PC-3 (cell line): ENCODE results near the gene MAGEF1. TPM values are rescaled to one million over a fixed set of nuclear protein-coding genes. Genes with fewer than 3 reads are reported as not detected.
A peak's percentile ranks its signal among the peaks of the same experiment; 100 is the strongest.

Experiments used
- ATAC-seq: fragments of 200-7000 bp; cut with Tn5 transposase; 2 replicates; pipeline ENCODE4 v1.9.1; 2020; ENCODE audit warnings: mild to moderate bottlenecking, moderate library complexity
- BruUV-seq: library from RNA; stranded (reverse); fragments of 400-500 nt; replicated peaks from 2 replicates; lab custom pipeline; 2021; lab: Mats Ljungman, UMichigan
- CTCF ChIA-PET: fragments of 300-600 bp; sonication (Branson Sonifier 250); formaldehyde crosslinking; loops from one replicate; lab custom pipeline; 2022; ENCODE audit warnings: antibody characterized with exemption; lab: Charles Lee
- POLR2A ChIA-PET: fragments of 300-600 bp; sonication (Branson Sonifier 250); formaldehyde crosslinking; loops from one replicate; lab custom pipeline; 2022; ENCODE audit warnings: antibody characterized with exemption; ENCODE audit not compliant: unreplicated experiment; lab: Charles Lee
- DNase-seq: peaks from one replicate; pipeline ENCODE4 v3.0.0-alpha.2; 2015
- H2AFZ ChIP-seq: fragments of 300-600 bp; sonication (generic); 2 replicates; pipeline ENCODE4 v1.6.0; 2016; ENCODE audit warnings: antibody characterized with exemption, low read length
- H3F3A ChIP-seq: fragments of 300-600 bp; sonication (generic); one replicate; pipeline ENCODE4 v1.6.0; 2017; ENCODE audit warnings: antibody characterized with exemption, low read length, control low read depth, mild to moderate bottlenecking; ENCODE audit not compliant: unreplicated experiment
- H3K27ac ChIP-seq: fragments of 300-600 bp; sonication (generic); 2 replicates; pipeline ENCODE4 v1.5.1; 2016; ENCODE audit warnings: mild to moderate bottlenecking, low read length
- H3K27me3 ChIP-seq: fragments of 300-600 bp; sonication (generic); 2 replicates; pipeline ENCODE4 v1.6.1; 2016; ENCODE audit warnings: low read length, mixed read lengths
- H3K36me3 ChIP-seq: fragments of 300-600 bp; sonication (generic); 2 replicates; pipeline ENCODE4 v1.6.1; 2016; ENCODE audit warnings: low read depth, mixed run types, low read length, mixed read lengths
- H3K4me1 ChIP-seq: fragments of 300-600 bp; sonication (generic); 2 replicates; pipeline ENCODE4 v1.5.1; 2016; ENCODE audit warnings: low read length; ENCODE audit not compliant: insufficient read depth
- H3K4me2 ChIP-seq: fragments of 300-600 bp; sonication (generic); 2 replicates; pipeline ENCODE4 v1.6.0; 2016; ENCODE audit warnings: low read length
- H3K4me3 ChIP-seq: fragments of 300-600 bp; sonication (generic); 2 replicates; pipeline ENCODE4 v1.5.1; 2016; ENCODE audit warnings: mild to moderate bottlenecking, low read length, mixed read lengths
- H3K79me2 ChIP-seq: fragments of 300-600 bp; sonication (generic); 2 replicates; pipeline ENCODE4 v1.6.1; 2017; ENCODE audit warnings: low read length, mixed read lengths
- H3K9ac ChIP-seq: fragments of 300-600 bp; sonication (generic); 2 replicates; pipeline ENCODE4 v1.6.0; 2016; ENCODE audit warnings: mild to moderate bottlenecking, low read length
- H3K9me2 ChIP-seq: fragments of 300-600 bp; sonication (generic); replicated peaks from 2 replicates; pipeline ENCODE4 v1.6.1; 2016; ENCODE audit warnings: mixed run types, low read length, mixed read lengths
- H3K9me3 ChIP-seq: fragments of 300-600 bp; sonication (generic); 2 replicates; pipeline ENCODE4 v1.6.1; 2016; ENCODE audit warnings: low read length, mixed read lengths
- H4K20me1 ChIP-seq: fragments of 300-600 bp; sonication (generic); 2 replicates; pipeline ENCODE4 v1.6.1; 2016; ENCODE audit warnings: low read length, mixed read lengths
- EZH2 ChIP-seq: fragments of 300-600 bp; sonication (generic); IDR thresholded peaks from one replicate; pipeline ENCODE4 v1.6.1; 2017; ENCODE audit warnings: antibody characterized with exemption, mild to moderate bottlenecking, low read length; ENCODE audit not compliant: unreplicated experiment
- EZH2phosphoT487 ChIP-seq: fragments of 300-600 bp; sonication (generic); IDR thresholded peaks from 2 replicates; pipeline ENCODE4 v1.6.1; 2018; ENCODE audit warnings: mild to moderate bottlenecking, antibody characterized with exemption, low read length, borderline replicate concordance
- intact Hi-C: fragments of 100-400 bp; cut with micrococcal nuclease; formaldehyde crosslinking; loops from 2 replicates; pipeline ENCODE4 v1.9.0; 2023
- total RNA-seq: library from RNA; depleted of rRNA; stranded (reverse); fragments of >200 nt; gene quantifications from 2 replicates; pipeline ENCODE4 v1.2.3, GENCODE V29; 2014
- TF ChIP-seq, protein P1 (sequence below): fragments of 300-600 bp; sonication (generic); conservative IDR thresholded peaks from 2 replicates; pipeline ENCODE4 v1.5.1; 2017; ENCODE audit warnings: antibody characterized with exemption, low read depth, mild to moderate bottlenecking, low read length

The MAGEF1 gene
- total RNA-seq, 1 experiment from 2014 or later = 43.6 TPM

GRCh38 chr3:184715943-184716621 lies 4.2 kb upstream of the MAGEF1 start:
- Histone ChIP-seq H3K27me3 (no peaks in the 10 kb centered on the region), H4K20me1 (no peaks in the 10 kb centered on the region), H3K4me1 (peaks cover 27% of the 10 kb centered on the region), H3K4me2 (peak overlapping the region; percentile 65), H3K27ac (peak overlapping the region; percentile 26; the same call in 1 of the 2 replicates), H2AFZ (peak overlapping the region; percentile 57; the same call in 1 of the 2 replicates), H3K9me3 (no peaks in the 10 kb centered on the region), H3F3A (peaks cover 5% of the 10 kb centered on the region), H3K36me3 (no peaks in the 10 kb centered on the region), H3K4me3 (no peak overlapping the region), H3K79me2 (peaks cover 6% of the 10 kb centered on the region), H3K9ac (no peak overlapping the region), H3K9me2 (no peaks in the 10 kb centered on the region)
- intact Hi-C loops = no loop called here
- DNase-seq = no peak
- CTCF ChIA-PET = no interaction called here
- POLR2A ChIA-PET = no interaction called here
- no peak for TF ChIP-seq EZH2phosphoT487
- TF ChIP-seq, protein P1, sequence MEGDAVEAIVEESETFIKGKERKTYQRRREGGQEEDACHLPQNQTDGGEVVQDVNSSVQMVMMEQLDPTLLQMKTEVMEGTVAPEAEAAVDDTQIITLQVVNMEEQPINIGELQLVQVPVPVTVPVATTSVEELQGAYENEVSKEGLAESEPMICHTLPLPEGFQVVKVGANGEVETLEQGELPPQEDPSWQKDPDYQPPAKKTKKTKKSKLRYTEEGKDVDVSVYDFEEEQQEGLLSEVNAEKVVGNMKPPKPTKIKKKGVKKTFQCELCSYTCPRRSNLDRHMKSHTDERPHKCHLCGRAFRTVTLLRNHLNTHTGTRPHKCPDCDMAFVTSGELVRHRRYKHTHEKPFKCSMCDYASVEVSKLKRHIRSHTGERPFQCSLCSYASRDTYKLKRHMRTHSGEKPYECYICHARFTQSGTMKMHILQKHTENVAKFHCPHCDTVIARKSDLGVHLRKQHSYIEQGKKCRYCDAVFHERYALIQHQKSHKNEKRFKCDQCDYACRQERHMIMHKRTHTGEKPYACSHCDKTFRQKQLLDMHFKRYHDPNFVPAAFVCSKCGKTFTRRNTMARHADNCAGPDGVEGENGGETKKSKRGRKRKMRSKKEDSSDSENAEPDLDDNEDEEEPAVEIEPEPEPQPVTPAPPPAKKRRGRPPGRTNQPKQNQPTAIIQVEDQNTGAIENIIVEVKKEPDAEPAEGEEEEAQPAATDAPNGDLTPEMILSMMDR = no peak
- TF ChIP-seq EZH2 = no peak
- BruUV-seq = no TSS peak
- no peak for ATAC-seq

- Histone ChIP-seq H3K79me2 (peaks cover 29% of the 10 kb centered on the region), H3K4me3 (no peak overlapping the region), H3K9me2 (no peaks in the 10 kb centered on the region), H3K27ac (no peak overlapping the region), H3K27me3 (no peaks in the 10 kb centered on the region), H3K9me3 (no peaks in the 10 kb centered on the region), H3K4me2 (0 out of 2 replicates have a peak overlapping the region, but pooled peaks have one; percentile 33), H3F3A (peaks cover 5% of the 10 kb centered on the region), H3K9ac (no peak overlapping the region), H2AFZ (no peak overlapping the region), H4K20me1 (no peaks in the 10 kb centered on the region), H3K4me1 (peaks cover 34% of the 10 kb centered on the region), H3K36me3 (no peaks in the 10 kb centered on the region)
- ChIA-PET CTCF (interaction anchor here (2.0 kb wide), 1 partner anchor 152 kb away, joined by 18 read pairs; the partner anchor contains the start of gene EPHB3), POLR2A (no interaction called here)
- DNase-seq = no peak
- intact Hi-C loops = loop anchor here (1.0 kb wide), 1 partner anchor 152 kb away; the partner anchor contains the start of gene EPHB3
- no TSS peak for BruUV-seq
- ATAC-seq = no peak
- TF ChIP-seq, protein P1 = no peak
- no peak for TF ChIP-seq EZH2
- no peak for TF ChIP-seq EZH2phosphoT487
Measured at GRCh38 chr3:184713521-184713920, 1.7 kb upstream of the MAGEF1 start.

GRCh38 chr3:184713040-184713355 lies 1.1 kb upstream of the MAGEF1 start:
- no peaks in the 10 kb centered on the region for H3K36me3 ChIP-seq
- BruUV-seq = no TSS peak
- H2AFZ ChIP-seq = no peak overlapping the region
- peak; percentile 30 for ATAC-seq
- ChIA-PET CTCF (interaction anchor here (0.6 to 2.0 kb wide), 2 partner anchors 36 to 152 kb away, joined by 3 to 18 read pairs; partner anchors contain the start of gene EPHB3), POLR2A (interaction anchor here (0.7 kb wide), 2 partner anchors 30 to 152 kb away, joined by 3 to 10 read pairs; no protein-coding TSS in a partner anchor)
- intact Hi-C loops = loop anchor here (1.0 kb wide), 1 partner anchor 152 kb away; the partner anchor contains the start of gene EPHB3
- peaks cover 34% of the 10 kb centered on the region for H3K4me1 ChIP-seq
- no peak overlapping the region for H3K4me3 ChIP-seq
- peaks cover 5% of the 10 kb centered on the region for H3F3A ChIP-seq
- TF ChIP-seq, protein P1 = no peak
- TF ChIP-seq EZH2 = no peak
- no peak for TF ChIP-seq EZH2phosphoT487
- H3K27ac ChIP-seq = no peak overlapping the region
- no peaks in the 10 kb centered on the region for H3K9me2 ChIP-seq
- H4K20me1 ChIP-seq = no peaks in the 10 kb centered on the region
- DNase-seq = peak; percentile 46
- no peak overlapping the region for H3K9ac ChIP-seq
- no peaks in the 10 kb centered on the region for H3K27me3 ChIP-seq
- H3K79me2 ChIP-seq = peaks cover 29% of the 10 kb centered on the region
- 0 out of 2 replicates have a peak overlapping the region, but pooled peaks have one; percentile 33 for H3K4me2 ChIP-seq
- no peaks in the 10 kb centered on the region for H3K9me3 ChIP-seq
